Adrenal gland (tissue), 12 donors: ENCODE results near the gene DROSHA. TPM values are rescaled to one million over a fixed set of nuclear protein-coding genes. Genes with fewer than 3 reads are reported as not detected.
"Not testable (repeated sequence)": the region's sequence is repeated elsewhere in the genome, so short reads cannot be mapped to it uniquely, and the experiment has no call there.

Experiments
- DNase-seq, 7 donors: peaks; one replicate each; pipeline ENCODE4 v3.0.0-alpha.2; 2019 to 2020
- H3K27ac ChIP-seq, 5 donors: fragments of 200-600 bp; sonication (generic) in 4 of 5; 1 replicate in 3 of 5; 2 replicates in 2 of 5; pipeline versions ENCODE4 v1.5.1 to v1.8.0; 2016 to 2020; ENCODE audit warnings: mild to moderate bottlenecking in 1 of 5
- H3K27me3 ChIP-seq: fragments of 200-600 bp; 2 replicates; pipeline ENCODE4 v1.8.0; 2021
- H3K36me3 ChIP-seq, 2 donors: fragments of 200-600 bp; replicated peaks in 1 of 2; 1 replicate in 1 of 2; 2 replicates in 1 of 2; pipeline versions ENCODE4 v1.5.1 to v1.8.0; 2018 to 2022
- H3K4me1 ChIP-seq, 2 donors: fragments of 200-600 bp; replicated peaks in 1 of 2; 1 replicate in 1 of 2; 2 replicates in 1 of 2; pipeline versions ENCODE4 v1.5.1 to v1.8.0; 2018 to 2021
- H3K4me3 ChIP-seq, 4 donors: fragments of 200-600 bp; sonication (generic) in 3 of 4; one replicate each; pipeline ENCODE4 v1.5.1; 2016 to 2018
- H3K9me3 ChIP-seq, 3 donors: fragments of 200-600 bp; sonication (generic) in 1 of 3; replicated peaks in 1 of 3; 1 replicate in 2 of 3; 2 replicates in 1 of 3; pipeline versions ENCODE4 v1.5.1 to v1.8.0; 2016 to 2021
- POLR2A ChIP-seq, 2 donors: fragments of 450-650 bp; IDR thresholded peaks; one replicate each; pipeline ENCODE4 v1.6.1; 2017; ENCODE audit warnings: antibody characterized with exemption in 2 of 2, mild to moderate bottlenecking in 2 of 2, moderate library complexity in 1 of 2
- WGBS, 4 donors: extraction: QIAGEN DNeasy Blood & Tissue Kit in 2 of 4; methylation state at CpG; one replicate each; pipeline versions ENCODE4 v1.1.5 to v1.1.7; 2013 to 2017; 5-methylcytosine and 5-hydroxymethylcytosine counted together
- intact Hi-C, 2 donors: fragments of 100-400 bp; cut with DNase I; formaldehyde crosslinking; loops; one replicate each; pipeline versions ENCODE4 v1.14.1 to v1.15.0; 2022 to 2023
- polyA plus RNA-seq, 3 donors: library from polyadenylated mRNA; stranded (reverse); fragments of 200-250 nt in 2 of 3; fragments of 350-450 nt in 1 of 3; fragmentation: Illumina TruSeq in 1 of 3; extraction: RNeasy Lipid Tissue Mini Kit (QIAGEN cat#74804) in 1 of 3; gene quantifications; one replicate each; pipeline ENCODE4 v1.2.3, GENCODE V29; 2013 to 2014
- total RNA-seq, 9 donors: library from RNA; depleted of rRNA in 4 of 9; stranded (reverse); fragments of >200 nt in 4 of 9; fragments of 120-200 nt in 1 of 9; fragmentation: NEBNext Ultra II Directional in 1 of 9; extraction: Animal tissue kit (Norgen Biotek cat#: 25700) in 1 of 9; gene quantifications; one replicate each; pipeline versions ENCODE4 v1.1.0 to v1.2.4, GENCODE V29; 2013 to 2023
- TF ChIP-seq, protein P1 (sequence below), 6 experiments: fragments of 450-650 bp in 4 of 6; fragments of 200-600 bp in 2 of 6; sonication (generic) in 1 of 6; IDR thresholded peaks; 1 replicate in 5 of 6; 2 replicates in 1 of 6; pipeline versions ENCODE4 v1.5.1 to v1.8.0; 2016 to 2021; ENCODE audit warnings: antibody characterized with exemption in 6 of 6, mild to moderate bottlenecking in 2 of 6, moderate library complexity in 1 of 6
- donor health status: healthy with polysubstance abuse.
- donor health status: Bipolar disorder and iron deficiency.
- donor health status: DM: yes; HTN: yes; CAD: no.
- donor health status: DM: no; HTN: no; CAD: no.
- donor health status: DM: no; HTN: no; CAD: no.
- donor health status: DM: yes; HTN: yes; CAD: no.

The DROSHA gene
- total and polyA plus RNA-seq, 12 donors, result 22.6 to 93.0 (median 44.2) TPM

DNA sequence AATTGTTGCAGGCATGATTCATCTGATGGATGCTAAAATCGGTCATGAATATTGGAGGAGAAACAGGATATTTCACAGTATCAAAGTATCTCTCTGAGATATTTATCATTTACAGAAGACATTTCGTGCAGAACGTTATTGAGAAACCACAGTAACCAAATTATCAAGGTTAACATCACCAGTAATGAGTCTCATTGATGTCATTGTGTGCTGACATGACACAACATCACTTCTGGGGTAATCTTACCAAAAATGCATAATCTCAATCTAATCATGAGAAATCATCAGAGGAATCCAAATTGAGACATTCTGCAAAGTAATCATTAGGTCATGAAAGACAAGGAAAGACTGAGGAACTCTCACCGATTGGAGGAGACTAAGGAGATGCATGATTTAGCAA lies 42.9 kb upstream of the DROSHA start:
- intact Hi-C loops, result loop anchor here in 1 of 2 donors (5.0 kb wide), 1 partner anchor 68 kb away; no protein-coding TSS in a partner anchor

DNA sequence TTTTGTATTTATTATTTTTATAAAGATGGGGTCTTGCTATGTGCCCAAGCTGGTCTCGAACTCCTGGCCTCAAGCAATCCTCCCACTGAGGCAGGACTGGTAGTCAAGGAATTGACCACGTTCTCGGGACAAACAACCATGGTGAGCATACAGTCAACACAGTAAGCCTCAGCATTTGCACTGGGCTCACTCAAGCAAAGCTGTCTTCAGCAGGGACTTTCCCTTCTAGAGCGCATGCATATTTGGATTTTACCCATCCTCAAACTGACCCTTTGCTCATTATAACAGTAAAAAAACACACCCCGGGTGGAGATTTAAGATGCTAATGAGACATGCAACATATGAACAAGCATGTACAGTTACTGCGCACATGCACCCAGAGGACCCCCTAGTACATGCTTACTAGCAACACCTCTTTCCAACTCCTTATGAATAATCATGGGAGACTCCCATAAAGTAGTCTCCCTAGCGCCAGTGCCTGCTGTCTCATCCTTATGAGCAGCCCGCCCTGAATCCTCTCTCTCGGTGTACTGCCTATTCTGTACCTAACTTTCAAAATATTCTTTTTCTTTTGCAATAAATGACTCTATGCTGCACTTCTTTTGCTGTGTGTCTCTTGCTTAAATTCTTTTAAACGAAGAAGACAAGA lies 41.7 kb upstream of the DROSHA start:
- no peak overlapping the region for H3K27ac ChIP-seq
- no peak for DNase-seq
- no peaks in the 10 kb centered on the region for H3K36me3 ChIP-seq
- intact Hi-C loops, result no loop called here
- H3K27me3 ChIP-seq, result no peaks in the 10 kb centered on the region
- WGBS, 4 donors, result 84 to 91% (median 88%) methylated on average over 10 of the region's 10 CpGs
- no peaks in the 10 kb centered on the region for H3K4me1 ChIP-seq
- no peak overlapping the region for H3K4me3 ChIP-seq
- H3K9me3 ChIP-seq, result no peaks in the 10 kb centered on the region
- TF ChIP-seq POLR2A (IDR thresholded peaks at IDR 0.05), result no peak
- TF ChIP-seq, protein P1, sequence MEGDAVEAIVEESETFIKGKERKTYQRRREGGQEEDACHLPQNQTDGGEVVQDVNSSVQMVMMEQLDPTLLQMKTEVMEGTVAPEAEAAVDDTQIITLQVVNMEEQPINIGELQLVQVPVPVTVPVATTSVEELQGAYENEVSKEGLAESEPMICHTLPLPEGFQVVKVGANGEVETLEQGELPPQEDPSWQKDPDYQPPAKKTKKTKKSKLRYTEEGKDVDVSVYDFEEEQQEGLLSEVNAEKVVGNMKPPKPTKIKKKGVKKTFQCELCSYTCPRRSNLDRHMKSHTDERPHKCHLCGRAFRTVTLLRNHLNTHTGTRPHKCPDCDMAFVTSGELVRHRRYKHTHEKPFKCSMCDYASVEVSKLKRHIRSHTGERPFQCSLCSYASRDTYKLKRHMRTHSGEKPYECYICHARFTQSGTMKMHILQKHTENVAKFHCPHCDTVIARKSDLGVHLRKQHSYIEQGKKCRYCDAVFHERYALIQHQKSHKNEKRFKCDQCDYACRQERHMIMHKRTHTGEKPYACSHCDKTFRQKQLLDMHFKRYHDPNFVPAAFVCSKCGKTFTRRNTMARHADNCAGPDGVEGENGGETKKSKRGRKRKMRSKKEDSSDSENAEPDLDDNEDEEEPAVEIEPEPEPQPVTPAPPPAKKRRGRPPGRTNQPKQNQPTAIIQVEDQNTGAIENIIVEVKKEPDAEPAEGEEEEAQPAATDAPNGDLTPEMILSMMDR (IDR thresholded peaks at IDR 0.05), result no peak

More for the DNA sequence above, 42.9 kb upstream of the DROSHA start:
- Histone ChIP-seq H3K4me3 (no peak overlapping the region), H3K27ac (no peak overlapping the region), H3K36me3 (no peaks in the 10 kb centered on the region), H3K9me3 (no peaks in the 10 kb centered on the region), H3K4me1 (no peaks in the 10 kb centered on the region), H3K27me3 (no peaks in the 10 kb centered on the region)
- WGBS, 4 donors, result 45 to 68% (median 53%) methylated on average over 4 of the region's 4 CpGs
- no peak for DNase-seq
- no peak for TF ChIP-seq POLR2A (IDR thresholded peaks at IDR 0.05)

DNA sequence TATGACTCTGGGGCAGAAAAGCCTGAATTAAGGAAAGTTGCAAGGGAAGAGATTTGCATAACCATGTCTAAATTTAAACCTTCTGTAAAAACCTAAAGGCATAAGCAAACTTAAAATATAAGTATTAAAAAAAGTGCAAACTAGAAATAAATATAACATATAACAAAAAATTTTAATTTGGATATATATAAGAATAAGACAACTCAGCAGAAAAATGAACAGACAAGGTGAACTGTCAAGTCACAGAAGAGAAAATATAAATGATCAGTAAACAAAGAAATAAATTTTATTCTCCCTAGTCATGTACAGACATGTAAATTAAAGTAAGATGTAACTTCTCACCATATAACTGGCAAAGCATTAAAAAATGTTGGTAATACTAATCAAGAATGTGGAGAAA lies 37.2 kb upstream of the DROSHA start:
- no peaks in the 10 kb centered on the region for H3K9me3 ChIP-seq
- no peak for DNase-seq
- H3K4me1 ChIP-seq, result no peaks in the 10 kb centered on the region
- no peaks in the 10 kb centered on the region for H3K36me3 ChIP-seq
- H3K27ac ChIP-seq, result no peak overlapping the region
- TF ChIP-seq, protein P1 (IDR thresholded peaks at IDR 0.05), result no peak
- no peak for TF ChIP-seq POLR2A (IDR thresholded peaks at IDR 0.05)
- intact Hi-C loops, result no loop called here
- H3K4me3 ChIP-seq, result no peak overlapping the region
- H3K27me3 ChIP-seq, result no peaks in the 10 kb centered on the region

DNA sequence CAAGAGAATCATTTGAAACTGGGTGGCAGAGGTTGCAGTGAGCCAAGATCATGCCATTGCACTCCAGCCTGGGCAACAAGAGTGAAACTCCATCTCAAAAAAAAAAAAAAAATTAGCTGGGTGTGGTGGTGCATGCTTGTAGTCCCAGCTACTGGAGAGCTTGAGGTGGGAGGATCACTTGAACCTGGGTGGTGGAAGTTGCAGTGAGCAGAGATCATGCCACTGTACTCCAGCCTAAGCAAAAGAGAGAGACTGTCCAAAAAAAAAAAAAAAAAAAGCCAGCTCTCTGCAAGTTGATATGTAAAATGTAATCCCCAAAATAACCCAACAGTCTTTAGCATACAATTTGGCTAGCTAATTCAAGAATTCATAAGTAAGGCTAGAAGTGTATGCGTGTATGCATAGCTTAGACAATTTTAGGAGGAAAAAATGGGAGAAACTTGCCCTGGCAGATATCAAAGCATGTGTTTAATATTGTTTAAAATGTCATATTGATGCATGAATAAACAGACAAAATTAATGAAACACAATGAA lies 36.5 kb upstream of the DROSHA start:
- no peak for TF ChIP-seq POLR2A (IDR thresholded peaks at IDR 0.05)
- TF ChIP-seq, protein P1 (IDR thresholded peaks at IDR 0.05), result no peak
- WGBS, 4 donors, result 95 to 100% (median 97%) methylated on average over 1 of the region's 1 CpG
- H3K9me3 ChIP-seq, result no peaks in the 10 kb centered on the region

GRCh38 chr5:31566362-31566761 lies 34.5 kb upstream of the DROSHA start:
- H3K27me3 ChIP-seq, intact Hi-C loops, H3K4me3 ChIP-seq, H3K36me3 ChIP-seq, H3K9me3 ChIP-seq, H3K4me1 ChIP-seq, H3K27ac ChIP-seq, DNase-seq: not testable (repeated sequence)
- 77 to 87% (median 81%) methylated on average over 3 of the region's 3 CpGs for WGBS, 4 donors

More for the DNA sequence above, 36.5 kb upstream of the DROSHA start:
- no peak for DNase-seq
- H3K27me3 ChIP-seq, result no peaks in the 10 kb centered on the region
- no peak overlapping the region for H3K4me3 ChIP-seq
- H3K4me1 ChIP-seq, result no peaks in the 10 kb centered on the region
- no peaks in the 10 kb centered on the region for H3K36me3 ChIP-seq
- no peak overlapping the region for H3K27ac ChIP-seq
- intact Hi-C loops, result no loop called here
